Transverse colon (tissue), 4 donors: ENCODE results near the gene MAN1A2. TPM values are rescaled to one million over a fixed set of nuclear protein-coding genes. Genes with fewer than 3 reads are reported as not detected.

Experiments
- DNase-seq: peaks from one replicate; pipeline ENCODE4 v3.0.0-alpha.2; 2019
- H3K27ac ChIP-seq, 4 donors: fragments of 200-600 bp; sonication (generic); 2 replicates each; pipeline ENCODE4 v1.5.1; 2016 to 2018; ENCODE audit warnings: inconsistent platforms in 4 of 4
- H3K27me3 ChIP-seq: fragments of 200-600 bp; sonication (generic); 2 replicates; pipeline ENCODE4 v1.5.1; 2017; ENCODE audit warnings: inconsistent platforms
- H3K36me3 ChIP-seq, 4 donors: fragments of 200-600 bp; sonication (generic); 2 replicates each; pipeline ENCODE4 v1.5.1; 2017 to 2019; ENCODE audit warnings: inconsistent platforms in 4 of 4
- H3K4me1 ChIP-seq, 4 donors: fragments of 200-600 bp; sonication (generic); 2 replicates each; pipeline ENCODE4 v1.5.1; 2017 to 2020; ENCODE audit warnings: inconsistent platforms in 4 of 4
- H3K4me3 ChIP-seq, 4 donors: fragments of 200-600 bp; sonication (generic); 1 replicate in 1 of 4; 2 replicates in 3 of 4; pipeline versions ENCODE4 v1.5.1 to v1.6.1; 2017 to 2019; ENCODE audit warnings: inconsistent platforms in 4 of 4
- H3K9me3 ChIP-seq, 2 donors: fragments of 200-600 bp; sonication (generic); 2 replicates each; pipeline ENCODE4 v1.5.1; 2017 to 2019; ENCODE audit warnings: inconsistent platforms in 2 of 2
- EP300 ChIP-seq: sonication (generic); formaldehyde crosslinking; IDR thresholded peaks from one replicate; pipeline ENCODE4 v1.6.1; 2017; ENCODE audit warnings: antibody characterized with exemption, low read depth
- POLR2A ChIP-seq: fragments of 450-650 bp; IDR thresholded peaks from one replicate; pipeline ENCODE4 v1.6.1; 2016; ENCODE audit warnings: antibody characterized with exemption, mild to moderate bottlenecking, moderate library complexity
- POLR2AphosphoS5 ChIP-seq, 3 donors: sonication (generic); formaldehyde crosslinking; IDR thresholded peaks; one replicate each; pipeline ENCODE4 v1.6.1; 2016; ENCODE audit warnings: antibody characterized with exemption in 3 of 3
- WGBS, 2 donors: methylation state at CpG; one replicate each; pipeline ENCODE4 v1.1.5; 2018; ENCODE audit warnings: low coverage in 1 of 2; 5-methylcytosine and 5-hydroxymethylcytosine counted together
- in situ Hi-C, 4 donors: fragments of 200-750 bp; cut with MboI; loops; one replicate each; pipeline versions ENCODE4 v1.15.0 to v1.15.1; 2017; ENCODE audit warnings: low sequenced_read_pairs in 3 of 4, low pct_ligation_motif_present in 1 of 4, low pct_unique_long_range_greater_than_20kb in 1 of 4
- intact Hi-C: fragments of 100-400 bp; cut with DNase I; formaldehyde crosslinking; loops from one replicate; pipeline ENCODE4 v1.15.1; 2023; ENCODE audit warnings: low total_unique reads
- total RNA-seq, 4 donors: library from RNA; depleted of rRNA; stranded (reverse); fragments of >200 nt; gene quantifications; one replicate each; pipeline ENCODE4 v1.1.0, GENCODE V29; 2016
- TF ChIP-seq, protein P1 (sequence below), 5 experiments: fragments of 200-600 bp in 3 of 5; fragments of 450-650 bp in 2 of 5; sonication (generic) in 3 of 5; IDR thresholded peaks; 1 replicate in 2 of 5; 2 replicates in 3 of 5; pipeline ENCODE4 v1.5.1; 2016 to 2017; ENCODE audit warnings: antibody characterized with exemption in 5 of 5, inconsistent platforms in 3 of 5, mild to moderate bottlenecking in 2 of 5, moderate library complexity in 1 of 5

MAN1A2 gene
- total RNA-seq, 4 donors from 2014 or later: 9.0 to 38.6 (median 21.6) TPM

DNA sequence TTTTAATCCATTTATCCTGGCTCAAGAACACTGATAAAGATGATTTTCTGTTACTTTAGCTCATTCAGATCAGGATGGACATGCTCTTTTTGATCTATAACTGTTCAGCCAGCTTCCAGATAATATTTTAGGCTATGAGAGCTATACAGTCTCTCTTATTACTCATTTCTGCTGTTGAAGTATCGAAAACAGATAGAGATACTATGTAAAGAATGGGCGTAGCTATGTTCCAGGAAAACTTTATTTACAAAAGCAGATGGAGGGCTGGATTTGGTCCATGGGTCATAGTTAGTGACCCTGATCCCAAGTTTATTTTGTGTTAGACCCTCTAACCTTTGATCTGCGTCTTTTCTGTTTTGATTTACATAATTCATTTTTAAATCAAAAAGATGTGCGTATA lies 159.8 kb downstream of the MAN1A2 start:
- no peaks in the 10 kb centered on the region for H3K27me3 ChIP-seq
- no peaks in the 10 kb centered on the region for H3K9me3 ChIP-seq
- H3K27ac ChIP-seq: no peak overlapping the region
- peaks cover 0 to 9% (median 6%) of the 10 kb centered on the region in 4 donors for H3K4me1 ChIP-seq
- TF ChIP-seq EP300 (no peak), POLR2A (no peak), POLR2AphosphoS5 (IDR thresholded peaks at IDR 0.05) (no peak)
- TF ChIP-seq, protein P1, sequence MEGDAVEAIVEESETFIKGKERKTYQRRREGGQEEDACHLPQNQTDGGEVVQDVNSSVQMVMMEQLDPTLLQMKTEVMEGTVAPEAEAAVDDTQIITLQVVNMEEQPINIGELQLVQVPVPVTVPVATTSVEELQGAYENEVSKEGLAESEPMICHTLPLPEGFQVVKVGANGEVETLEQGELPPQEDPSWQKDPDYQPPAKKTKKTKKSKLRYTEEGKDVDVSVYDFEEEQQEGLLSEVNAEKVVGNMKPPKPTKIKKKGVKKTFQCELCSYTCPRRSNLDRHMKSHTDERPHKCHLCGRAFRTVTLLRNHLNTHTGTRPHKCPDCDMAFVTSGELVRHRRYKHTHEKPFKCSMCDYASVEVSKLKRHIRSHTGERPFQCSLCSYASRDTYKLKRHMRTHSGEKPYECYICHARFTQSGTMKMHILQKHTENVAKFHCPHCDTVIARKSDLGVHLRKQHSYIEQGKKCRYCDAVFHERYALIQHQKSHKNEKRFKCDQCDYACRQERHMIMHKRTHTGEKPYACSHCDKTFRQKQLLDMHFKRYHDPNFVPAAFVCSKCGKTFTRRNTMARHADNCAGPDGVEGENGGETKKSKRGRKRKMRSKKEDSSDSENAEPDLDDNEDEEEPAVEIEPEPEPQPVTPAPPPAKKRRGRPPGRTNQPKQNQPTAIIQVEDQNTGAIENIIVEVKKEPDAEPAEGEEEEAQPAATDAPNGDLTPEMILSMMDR (IDR thresholded peaks at IDR 0.05): no peak
- H3K4me3 ChIP-seq: no peak overlapping the region
- DNase-seq: no peak
- intact Hi-C loops: no loop called here
- WGBS, 2 donors: 73 to 84% methylated on average over 3 to 4 of the region's 4 CpGs
- in situ Hi-C loops: loop anchor here in 2 of 4 donors (10.0 kb wide), 3 partner anchors 228 to 358 kb away; no protein-coding TSS in a partner anchor
- no peaks in the 10 kb centered on the region for H3K36me3 ChIP-seq

DNA sequence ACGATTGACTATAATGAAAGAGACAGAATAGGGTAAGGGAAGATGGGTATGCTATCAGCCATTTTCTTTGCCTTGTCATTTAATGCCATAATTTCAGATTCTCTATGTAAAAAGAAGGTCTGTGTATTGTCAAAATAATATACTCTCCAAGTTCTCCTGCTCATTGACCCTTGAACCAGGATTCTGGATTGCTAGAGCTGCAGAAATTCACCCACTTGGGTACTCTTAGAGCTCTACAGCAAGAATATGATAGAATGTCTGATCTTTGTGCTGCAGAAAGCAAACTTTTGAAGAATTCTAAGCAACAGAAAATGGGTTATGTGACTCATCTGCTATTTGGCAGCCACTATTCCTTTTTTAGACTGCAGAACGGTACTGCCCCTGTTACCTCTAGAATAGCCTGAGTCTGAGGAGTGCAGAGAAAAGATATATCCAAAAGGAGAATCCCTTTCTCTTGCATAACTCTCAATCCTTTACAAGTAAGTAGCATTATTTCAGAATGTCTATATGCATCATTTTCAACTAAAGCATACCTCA lies 160.4 kb downstream of the MAN1A2 start:
- Histone ChIP-seq H3K27me3 (no peaks in the 10 kb centered on the region), H3K27ac (no peak overlapping the region), H3K4me3 (no peak overlapping the region), H3K4me1 (peaks cover 0 to 9% (median 6%) of the 10 kb centered on the region in 4 donors), H3K36me3 (no peaks in the 10 kb centered on the region), H3K9me3 (no peaks in the 10 kb centered on the region)
- intact Hi-C loops (no loop called here), in situ Hi-C loops (loop anchor here in 2 of 4 donors (10.0 kb wide), 3 partner anchors 227 to 357 kb away; no protein-coding TSS in a partner anchor)
- WGBS, 2 donors: 66% methylated on average over 2 of the region's 2 CpGs
- TF ChIP-seq, protein P1 (IDR thresholded peaks at IDR 0.05): no peak
- TF ChIP-seq POLR2A (no peak), POLR2AphosphoS5 (IDR thresholded peaks at IDR 0.05) (no peak), EP300 (no peak)
- DNase-seq: no peak

DNA sequence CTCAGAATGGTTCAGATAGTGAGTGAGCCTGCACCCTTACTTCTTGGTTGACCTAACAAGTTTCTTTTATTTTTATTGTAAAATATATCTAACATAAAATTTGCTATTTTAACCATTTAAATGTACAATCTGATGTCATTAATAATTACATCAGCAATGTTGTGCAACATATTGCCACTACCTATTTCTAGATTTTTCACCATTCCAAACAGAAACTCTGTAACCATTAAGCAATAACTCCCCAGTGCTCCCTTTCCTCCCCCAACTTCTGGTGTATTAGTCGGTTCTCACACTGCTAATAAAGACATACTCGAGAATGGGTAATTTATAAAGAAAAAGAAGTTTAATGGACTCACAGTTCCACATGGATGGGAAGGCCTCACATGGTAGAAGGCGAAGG lies 162.4 kb downstream of the MAN1A2 start:
- Histone ChIP-seq H3K4me1 (peaks cover 0 to 9% (median 6%) of the 10 kb centered on the region in 4 donors), H3K4me3 (no peak overlapping the region), H3K36me3 (no peaks in the 10 kb centered on the region), H3K27me3 (no peaks in the 10 kb centered on the region), H3K27ac (no peak overlapping the region), H3K9me3 (no peaks in the 10 kb centered on the region)
- WGBS, 2 donors: 89 to 95% methylated on average over 3 of the region's 3 CpGs
- no peak for TF ChIP-seq POLR2A
- no peak for TF ChIP-seq POLR2AphosphoS5 (IDR thresholded peaks at IDR 0.05)
- TF ChIP-seq, protein P1 (IDR thresholded peaks at IDR 0.05): no peak
- TF ChIP-seq EP300: no peak
- intact Hi-C loops: no loop called here
- in situ Hi-C loops: loop anchor here in 3 of 4 donors (10.0 kb wide), 5 partner anchors 145 to 355 kb away; no protein-coding TSS in a partner anchor
- no peak for DNase-seq

DNA sequence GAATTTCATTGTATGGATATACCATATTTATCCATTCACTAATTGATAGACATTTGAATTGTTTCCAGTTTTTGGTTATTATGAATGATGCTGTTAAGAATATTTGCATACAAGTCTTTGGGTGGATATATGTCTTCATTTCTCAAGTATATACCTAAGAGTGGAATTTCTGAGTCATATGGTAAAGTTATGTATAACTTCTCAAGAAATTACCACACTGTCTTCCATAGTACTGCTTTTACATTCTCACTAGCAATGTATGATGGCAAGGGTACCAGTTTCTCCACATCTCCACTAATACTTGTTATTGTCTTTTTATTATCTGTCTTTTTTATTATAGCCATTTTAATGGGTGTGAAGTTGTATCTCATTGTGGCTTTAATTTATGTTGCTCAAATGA lies 164.0 kb downstream of the MAN1A2 start:
- Histone ChIP-seq H3K9me3 (no peaks in the 10 kb centered on the region), H3K36me3 (no peaks in the 10 kb centered on the region), H3K27ac (no peak overlapping the region), H3K4me3 (no peak overlapping the region), H3K4me1 (peaks cover 0 to 10% (median 7%) of the 10 kb centered on the region in 4 donors), H3K27me3 (no peaks in the 10 kb centered on the region)
- TF ChIP-seq POLR2AphosphoS5 (IDR thresholded peaks at IDR 0.05) (no peak), POLR2A (no peak)
- in situ Hi-C loops: loop anchor here in 2 of 4 donors (10.0 kb wide), 3 partner anchors 144 to 224 kb away; no protein-coding TSS in a partner anchor
- no peak for DNase-seq
- intact Hi-C loops: no loop called here
